Measurements from ENCODE around the gene ZNF641.

DNA sequence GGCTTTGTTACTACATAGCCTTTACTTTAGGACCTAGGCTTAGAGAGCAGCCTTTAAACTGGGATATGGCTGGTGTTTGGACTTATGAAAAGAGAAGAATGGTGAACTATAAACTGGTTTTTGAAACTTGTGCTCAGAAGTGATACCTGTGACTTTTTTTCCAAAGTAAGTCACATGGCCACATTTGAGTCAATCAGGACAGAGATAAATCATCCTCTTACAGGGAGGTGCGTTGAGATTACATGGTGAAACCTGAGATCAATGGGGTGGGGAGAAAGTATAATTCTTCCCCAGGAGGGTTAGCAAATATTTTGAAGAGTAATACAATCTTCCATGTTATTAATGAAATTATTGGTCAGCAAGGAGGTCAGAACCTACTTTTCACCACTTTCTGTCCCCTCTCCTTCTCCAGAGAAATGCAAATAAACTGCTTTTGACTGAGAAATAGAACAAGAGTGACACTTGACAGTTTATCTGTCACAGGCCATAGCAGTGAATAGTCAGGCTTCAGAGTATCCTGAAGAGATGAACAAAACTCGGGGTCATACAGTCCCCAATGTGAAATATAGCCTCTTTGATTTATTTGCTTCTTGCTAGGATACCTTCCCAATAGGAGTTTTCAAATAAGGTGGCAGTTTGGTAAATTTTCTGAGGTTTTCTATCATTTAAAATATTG, 11.1 kb upstream of the ZNF641 start:
- no peak for TF ChIP-seq POLR2A (IDR thresholded peaks at IDR 0.05)
- TF ChIP-seq, protein P1, sequence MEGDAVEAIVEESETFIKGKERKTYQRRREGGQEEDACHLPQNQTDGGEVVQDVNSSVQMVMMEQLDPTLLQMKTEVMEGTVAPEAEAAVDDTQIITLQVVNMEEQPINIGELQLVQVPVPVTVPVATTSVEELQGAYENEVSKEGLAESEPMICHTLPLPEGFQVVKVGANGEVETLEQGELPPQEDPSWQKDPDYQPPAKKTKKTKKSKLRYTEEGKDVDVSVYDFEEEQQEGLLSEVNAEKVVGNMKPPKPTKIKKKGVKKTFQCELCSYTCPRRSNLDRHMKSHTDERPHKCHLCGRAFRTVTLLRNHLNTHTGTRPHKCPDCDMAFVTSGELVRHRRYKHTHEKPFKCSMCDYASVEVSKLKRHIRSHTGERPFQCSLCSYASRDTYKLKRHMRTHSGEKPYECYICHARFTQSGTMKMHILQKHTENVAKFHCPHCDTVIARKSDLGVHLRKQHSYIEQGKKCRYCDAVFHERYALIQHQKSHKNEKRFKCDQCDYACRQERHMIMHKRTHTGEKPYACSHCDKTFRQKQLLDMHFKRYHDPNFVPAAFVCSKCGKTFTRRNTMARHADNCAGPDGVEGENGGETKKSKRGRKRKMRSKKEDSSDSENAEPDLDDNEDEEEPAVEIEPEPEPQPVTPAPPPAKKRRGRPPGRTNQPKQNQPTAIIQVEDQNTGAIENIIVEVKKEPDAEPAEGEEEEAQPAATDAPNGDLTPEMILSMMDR (IDR thresholded peaks at IDR 0.05), result no peak

Data from right lobe of liver (tissue), 4 donors.